GM20431 (cell line): Measurements from ENCODE around the gene SUGT1.
"Not testable (repeated sequence)": the region's sequence is repeated elsewhere in the genome, so short reads cannot be mapped to it uniquely, and the experiment has no call there.

Experiments
- in situ Hi-C: fragments of 300-500 bp; cut with MseI, MboI; formaldehyde crosslinking; loops from one replicate; pipeline ENCODE4 v1.15.0; 2020; ENCODE audit warnings: low sequenced_read_pairs; ENCODE audit not compliant: unreplicated experiment

The SUGT1 gene

DNA sequence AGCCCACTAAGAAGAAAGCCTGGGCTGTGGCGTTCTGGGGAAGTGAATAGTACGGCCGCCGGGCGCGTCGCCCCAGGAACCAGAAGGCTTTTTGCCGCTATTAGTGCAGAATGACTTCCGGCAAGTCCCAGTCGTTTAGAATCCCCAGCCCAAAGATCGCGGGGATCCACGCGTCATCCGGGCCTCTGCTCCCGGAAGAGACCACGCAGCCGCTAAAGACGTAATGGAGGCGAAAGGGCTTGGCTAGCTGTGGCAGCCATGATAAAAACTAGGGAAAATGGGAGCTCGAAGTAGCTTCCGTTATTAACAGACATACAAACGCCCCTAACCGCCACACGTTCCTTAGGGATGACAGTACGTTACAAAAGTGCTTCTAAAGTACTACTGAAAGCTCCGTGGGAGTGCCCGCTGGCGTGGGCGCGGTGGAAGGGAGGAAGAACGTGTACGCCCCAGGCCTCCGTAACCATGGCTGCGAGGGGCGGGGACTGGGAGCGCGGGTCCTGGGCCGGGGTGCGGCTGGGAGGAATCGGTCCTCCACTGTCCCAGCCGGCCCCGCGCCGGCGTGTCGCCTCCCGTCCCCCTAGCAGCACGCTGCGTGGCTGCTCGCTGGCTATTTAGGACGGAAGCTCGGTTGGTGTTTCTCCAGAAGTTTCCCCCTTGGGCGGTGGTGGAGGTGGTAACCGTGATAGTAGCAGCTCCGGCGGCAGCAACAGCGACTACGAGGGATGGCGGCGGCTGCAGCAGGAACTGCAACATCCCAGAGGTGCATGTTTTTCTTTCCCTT lies at the start of gene SUGT1:
Gene SUGT1, plus strand, starts transcription at position 641 of the 784 bp plus-strand sequence. Its CDS starts 85 bp downstream, at position 726.
- in situ Hi-C loops: no loop called here

DNA sequence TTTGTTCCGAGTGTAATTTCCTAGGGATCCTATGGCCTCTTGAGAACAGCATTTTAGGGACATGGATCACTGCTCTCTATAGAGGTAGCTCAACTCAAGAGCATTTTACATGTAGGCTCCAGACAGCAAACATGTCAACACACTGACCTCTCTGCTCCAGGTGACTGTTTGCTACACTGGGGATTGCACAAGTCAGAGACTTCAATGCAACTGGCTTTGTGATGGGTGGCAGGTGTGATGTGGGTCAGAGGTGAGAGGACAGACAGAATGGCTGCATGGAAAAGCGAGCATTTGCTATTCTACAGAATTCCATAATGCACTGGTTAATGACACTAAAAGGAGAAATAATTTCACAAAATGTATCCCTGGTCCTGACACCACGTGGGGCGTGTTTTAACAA lies 49.3 kb upstream of the SUGT1 start:
- in situ Hi-C loops: loop anchor here (25.0 kb wide), 1 partner anchor 209 kb away; no protein-coding TSS in a partner anchor

DNA sequence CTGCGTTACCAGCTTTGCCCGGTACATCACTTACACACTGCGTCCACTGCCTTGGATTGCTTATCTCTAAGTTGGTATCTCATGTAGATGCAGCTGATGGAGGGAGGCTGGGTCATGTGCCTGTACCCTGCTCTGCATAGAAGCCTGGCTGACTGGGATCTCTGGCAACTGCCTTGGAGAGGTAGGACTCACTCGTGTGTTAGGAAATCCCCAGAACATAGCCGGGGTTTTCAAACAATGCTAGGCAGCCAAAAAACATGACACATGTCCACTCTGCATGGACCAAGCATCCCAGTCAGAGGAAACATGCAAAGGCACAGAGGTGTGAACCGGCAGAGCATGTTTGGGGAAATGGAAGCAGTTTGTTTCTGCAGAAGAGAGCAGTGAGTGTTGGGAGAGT lies 46.5 kb upstream of the SUGT1 start:
- in situ Hi-C loops: loop anchor here (25.0 kb wide), 1 partner anchor 206 kb away; no protein-coding TSS in a partner anchor

DNA sequence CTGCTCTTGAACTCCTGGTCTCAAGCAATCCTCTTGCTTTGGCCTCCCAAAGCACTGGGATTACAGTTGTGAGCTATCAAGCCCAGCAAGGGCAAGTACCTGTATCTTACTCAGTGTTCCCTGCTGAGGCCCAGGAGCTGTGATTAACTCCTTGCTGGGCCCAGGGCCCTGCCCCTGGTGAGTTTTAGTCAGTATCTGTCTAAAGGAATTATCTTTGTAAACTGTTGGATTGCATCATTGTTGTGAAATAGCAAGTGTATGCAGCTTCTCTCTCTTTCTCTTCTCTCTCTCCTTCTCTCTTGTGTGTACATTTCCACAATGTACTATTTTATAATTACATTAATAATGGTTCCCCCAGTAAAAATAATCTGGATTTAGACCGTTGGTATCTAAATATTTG lies 45.8 kb upstream of the SUGT1 start:
- in situ Hi-C loops: loop anchor here (25.0 kb wide), 1 partner anchor 206 kb away; no protein-coding TSS in a partner anchor

DNA sequence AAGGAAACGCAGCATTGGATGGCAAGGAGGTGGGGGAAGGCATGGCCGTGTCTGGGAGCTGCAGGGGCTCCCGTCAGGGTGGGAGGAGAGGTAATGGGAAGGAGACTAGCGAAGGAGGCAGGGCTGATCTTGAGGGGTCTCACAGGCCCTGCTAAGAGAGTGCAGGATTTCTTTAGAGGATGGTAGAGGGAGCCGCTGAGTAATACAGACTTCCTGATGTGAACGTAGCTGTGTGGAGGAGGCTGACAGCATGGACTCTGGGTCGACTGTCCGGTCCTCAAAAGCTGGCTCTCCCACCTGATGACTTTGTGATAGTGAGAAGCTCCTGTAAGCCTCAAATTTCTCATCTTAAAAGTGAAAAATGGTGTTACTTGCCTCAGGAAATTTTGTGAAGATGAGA lies 44.5 kb upstream of the SUGT1 start:
- in situ Hi-C loops: loop anchor here (25.0 kb wide), 1 partner anchor 204 kb away; no protein-coding TSS in a partner anchor

DNA sequence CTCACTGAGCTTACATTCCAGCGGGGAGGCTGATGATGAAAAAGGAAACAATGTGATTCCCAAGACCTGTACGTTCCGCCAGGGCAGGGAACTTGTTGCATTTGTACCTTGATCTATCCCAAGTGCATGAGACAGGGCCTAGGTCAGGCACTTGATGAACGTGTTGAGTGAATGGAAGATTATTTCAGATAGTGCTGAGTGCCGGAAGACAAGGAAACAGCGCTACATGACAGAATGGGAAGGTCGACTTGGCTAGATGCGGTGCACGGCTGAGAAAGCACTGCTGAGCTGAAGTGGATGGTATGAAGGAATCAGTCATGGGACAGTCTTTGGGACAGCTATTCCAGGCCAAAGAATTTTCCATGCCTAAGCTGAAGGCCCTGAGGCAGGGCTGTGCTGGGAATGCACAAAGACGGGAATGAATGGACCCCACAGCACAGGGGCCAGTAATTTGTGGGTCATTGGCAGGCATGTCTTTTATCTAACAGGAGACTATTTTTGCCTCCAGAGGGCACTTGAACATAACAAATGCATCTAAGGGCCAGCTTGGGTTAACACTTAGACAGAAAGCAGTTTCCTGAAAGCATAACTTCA lies 43.5 kb upstream of the SUGT1 start:
- in situ Hi-C loops: loop anchor here (25.0 kb wide), 1 partner anchor 203 kb away; no protein-coding TSS in a partner anchor

DNA sequence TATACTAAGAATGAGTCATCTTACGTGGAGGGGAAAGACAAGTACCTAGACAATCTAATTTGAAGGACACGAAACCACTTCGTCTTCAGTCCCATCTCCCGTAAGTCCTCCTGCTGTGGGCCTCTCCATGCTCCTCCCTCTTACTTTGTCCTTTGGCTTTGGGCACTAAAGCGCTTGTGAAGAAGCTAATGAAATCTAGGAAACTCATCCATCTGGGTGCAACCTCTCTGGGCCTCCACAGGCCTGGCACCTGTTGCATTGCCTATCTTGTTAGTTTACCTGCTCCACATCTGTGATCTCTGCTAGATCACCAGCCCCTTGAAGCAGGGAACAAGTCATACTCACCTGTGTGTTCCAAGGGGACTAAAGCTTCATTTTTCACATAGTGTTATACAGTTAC lies 42.5 kb upstream of the SUGT1 start:
- in situ Hi-C loops: loop anchor here (25.0 kb wide), 1 partner anchor 202 kb away; no protein-coding TSS in a partner anchor

DNA sequence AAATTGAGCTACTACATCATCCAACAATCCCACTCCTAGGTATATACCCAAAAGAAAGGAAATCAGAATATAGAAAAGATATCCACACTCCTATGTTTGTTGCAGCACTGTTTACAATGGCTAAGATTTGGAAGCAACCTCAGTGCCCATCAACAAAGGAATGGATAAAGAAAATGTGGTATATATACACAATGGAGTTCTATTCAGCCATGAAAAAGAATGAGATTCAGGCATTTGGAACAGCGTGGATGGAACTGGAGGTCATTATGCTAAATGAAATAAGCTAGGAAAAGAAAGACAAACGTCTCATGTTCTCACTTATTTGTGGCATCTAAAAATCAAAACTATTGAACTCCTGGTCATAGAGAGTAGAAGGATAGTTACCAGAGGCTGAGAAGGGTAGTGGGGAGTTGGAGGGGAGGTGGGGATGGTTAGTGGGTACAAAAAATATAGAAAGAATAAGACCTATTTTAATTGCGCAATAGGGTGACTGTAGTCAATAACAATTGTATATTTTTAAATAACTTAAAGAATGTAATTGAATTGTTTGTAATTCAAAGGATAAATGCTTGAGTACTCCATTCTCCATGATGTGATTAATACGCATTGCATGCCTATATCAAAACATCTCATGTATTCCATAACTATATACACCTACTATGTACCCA lies 37.4 kb upstream of the SUGT1 start:
- in situ Hi-C loops: loop anchor here (25.0 kb wide), 1 partner anchor 197 kb away; no protein-coding TSS in a partner anchor

DNA sequence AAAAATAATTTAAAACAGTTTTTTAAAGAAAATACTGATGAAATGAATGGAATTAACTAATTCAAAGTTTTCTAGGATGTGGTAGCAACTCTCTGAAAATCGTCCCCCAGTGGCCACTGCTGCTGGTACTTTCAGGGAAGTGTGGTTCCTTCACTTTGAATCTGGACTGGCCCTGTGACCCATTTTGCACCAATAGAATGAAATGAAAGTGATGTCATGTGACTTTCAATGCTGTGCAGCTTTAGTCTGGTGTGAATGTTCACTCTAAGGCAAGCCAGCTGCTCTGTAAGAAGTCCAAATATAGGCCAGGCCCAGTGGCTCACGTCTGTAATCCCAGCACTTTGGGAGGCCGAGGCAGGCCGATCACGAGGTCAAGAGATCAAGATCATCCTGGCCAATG lies 36.8 kb upstream of the SUGT1 start:
- in situ Hi-C loops: loop anchor here (25.0 kb wide), 1 partner anchor 196 kb away; no protein-coding TSS in a partner anchor

DNA sequence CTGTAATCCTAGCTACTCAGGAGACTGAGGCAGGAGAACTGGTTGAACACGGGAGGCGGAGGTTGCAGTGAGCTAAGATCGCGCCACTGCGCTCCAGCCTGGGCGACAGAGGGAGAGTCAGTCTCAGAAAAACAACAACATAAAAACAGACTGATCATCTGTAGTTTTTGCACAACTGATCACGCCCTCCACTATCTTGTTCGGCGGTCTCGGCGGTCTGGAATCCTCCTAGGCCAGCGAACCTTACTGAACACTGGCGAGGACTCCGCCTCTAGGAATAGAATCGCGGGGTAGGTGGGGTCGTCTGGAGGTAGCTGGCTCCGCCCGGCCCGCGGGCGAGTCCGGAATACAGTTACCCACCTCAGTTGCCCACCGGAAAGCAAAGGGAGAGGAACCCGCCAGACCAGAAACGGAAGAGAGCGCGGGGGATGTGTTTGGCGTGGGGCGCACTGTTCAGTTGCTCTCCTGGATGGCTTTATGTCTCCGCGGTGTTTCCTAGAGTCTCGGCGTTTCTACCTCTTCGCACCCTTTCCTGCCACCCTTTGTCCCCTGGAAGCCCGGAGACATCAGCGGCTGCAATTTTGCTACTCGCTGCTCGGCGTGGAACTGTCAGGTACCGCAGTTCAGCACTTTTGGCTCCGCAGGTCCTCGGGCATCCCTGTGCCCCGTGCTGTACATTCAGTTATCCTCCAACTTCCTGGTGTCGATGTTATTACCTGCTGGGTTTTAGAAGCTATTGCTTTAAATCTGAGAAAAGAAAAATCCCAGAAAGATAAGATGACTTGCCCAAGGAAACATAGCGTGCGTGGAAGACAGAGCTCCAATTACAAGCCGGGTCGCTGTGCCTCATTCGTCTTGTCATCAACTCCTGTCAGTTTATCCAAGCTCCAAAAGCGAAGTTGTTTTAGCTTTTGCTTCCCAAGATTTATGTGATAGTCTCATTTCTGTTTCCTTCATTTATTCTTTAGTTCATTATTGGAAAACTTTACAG lies 35.3 kb upstream of the SUGT1 start:
- in situ Hi-C loops: loop anchor here (25.0 kb wide), 1 partner anchor 195 kb away; no protein-coding TSS in a partner anchor

DNA sequence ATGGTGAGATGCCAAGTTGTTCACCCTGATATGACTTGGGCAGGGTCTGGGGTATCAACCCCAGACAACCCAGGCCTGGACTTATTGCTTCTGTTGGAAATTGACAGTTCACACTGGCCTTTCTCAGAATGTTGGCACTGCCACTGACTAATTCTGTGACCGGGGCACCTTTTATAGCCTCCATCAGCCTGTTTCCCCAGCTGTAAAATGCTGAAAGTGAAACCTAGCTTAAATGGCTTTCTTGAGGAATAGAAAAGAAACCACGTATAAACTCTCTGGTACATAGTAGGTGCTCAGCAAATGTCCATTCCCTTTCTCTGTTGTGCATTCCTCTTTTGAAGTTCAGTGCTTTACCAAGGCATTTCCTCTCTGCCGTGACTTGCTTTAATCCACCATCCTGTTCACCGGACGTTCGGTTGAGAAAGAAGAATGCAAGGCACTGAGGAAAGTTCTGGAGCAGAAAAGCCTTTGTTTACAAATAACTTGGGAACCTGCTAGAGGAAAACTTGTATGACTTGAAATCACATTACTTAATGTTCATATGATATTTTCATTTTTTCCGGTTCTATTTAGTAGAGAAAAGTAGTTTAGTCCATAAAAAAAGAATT lies 21.4 kb upstream of the SUGT1 start:
- in situ Hi-C loops: not testable (repeated sequence)

DNA sequence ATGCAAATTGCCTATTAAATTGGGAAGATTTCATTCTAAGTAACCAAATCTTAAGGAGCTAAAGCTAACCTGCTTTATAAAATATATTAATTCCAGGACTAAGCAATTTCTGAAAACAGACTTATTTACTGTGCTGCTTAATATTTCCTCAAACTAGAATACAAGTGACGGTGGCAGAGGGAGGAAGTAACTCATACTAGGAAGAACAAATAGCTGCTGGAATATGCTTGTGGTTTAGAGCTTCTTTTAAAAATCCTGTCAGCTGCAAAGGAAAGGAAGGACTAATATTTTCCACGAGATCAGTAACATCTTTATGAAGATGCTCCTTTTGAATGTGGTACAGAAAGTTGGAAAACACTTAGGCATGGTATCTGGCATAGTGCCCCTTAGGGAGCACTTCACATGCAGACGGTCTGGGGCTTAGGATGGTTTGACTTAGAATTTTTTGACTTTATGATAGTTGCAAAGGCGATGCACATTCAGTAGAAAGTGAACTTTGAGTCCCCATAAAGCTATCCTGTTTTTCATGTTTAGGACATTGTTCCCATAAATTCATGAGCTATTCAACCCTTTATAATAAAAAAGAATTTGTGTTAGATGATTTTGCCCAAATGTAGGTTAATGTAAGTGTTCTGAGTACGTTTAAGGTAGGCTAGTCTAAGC lies 13.8 kb upstream of the SUGT1 start:
- in situ Hi-C loops: no loop called here

DNA sequence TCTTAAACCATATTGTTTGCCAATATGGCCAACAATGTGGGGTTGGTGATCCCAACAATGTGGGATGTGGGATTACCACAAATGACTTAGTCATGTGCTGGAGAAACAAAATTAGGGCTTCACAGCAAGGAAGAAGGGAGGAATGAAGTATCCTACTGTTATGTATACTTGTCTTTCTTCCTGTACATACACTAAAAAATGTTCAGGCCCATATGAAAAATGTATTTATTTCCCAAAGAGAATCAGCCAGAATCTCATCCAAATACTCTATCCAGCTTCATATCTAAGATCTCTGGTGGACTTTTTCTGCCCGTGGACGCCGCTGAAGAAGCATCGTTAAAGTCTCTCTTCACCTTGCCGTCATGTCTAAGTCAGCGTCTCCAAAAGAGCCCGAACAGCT lies 10.5 kb upstream of the SUGT1 start, which contains the start of gene HNRNPA1L2:
Gene HNRNPA1L2, plus strand, starts transcription at position 301 of the 400 bp plus-strand sequence. Its CDS starts 62 bp downstream, at position 363.
- in situ Hi-C loops: no loop called here

DNA sequence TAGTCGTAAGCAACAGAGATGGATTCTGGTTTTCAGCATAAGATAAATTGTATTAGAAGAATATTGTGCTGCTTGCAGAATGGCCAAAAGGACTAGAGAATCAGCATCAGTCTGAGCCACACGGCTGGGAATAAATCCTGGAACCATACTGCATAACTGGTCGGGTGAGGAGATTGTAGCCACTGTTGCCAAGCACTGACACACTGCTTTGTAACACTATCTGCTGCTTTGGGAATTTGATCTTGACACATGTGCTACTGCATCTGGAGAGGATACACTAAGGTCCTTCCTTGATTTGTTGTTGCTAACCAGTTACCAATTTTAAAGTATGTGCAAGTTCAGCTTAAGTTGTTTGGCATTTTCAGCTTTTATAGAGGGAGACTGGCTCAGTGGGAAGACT lies 8.5 kb upstream of the SUGT1 start:
- in situ Hi-C loops: no loop called here

DNA sequence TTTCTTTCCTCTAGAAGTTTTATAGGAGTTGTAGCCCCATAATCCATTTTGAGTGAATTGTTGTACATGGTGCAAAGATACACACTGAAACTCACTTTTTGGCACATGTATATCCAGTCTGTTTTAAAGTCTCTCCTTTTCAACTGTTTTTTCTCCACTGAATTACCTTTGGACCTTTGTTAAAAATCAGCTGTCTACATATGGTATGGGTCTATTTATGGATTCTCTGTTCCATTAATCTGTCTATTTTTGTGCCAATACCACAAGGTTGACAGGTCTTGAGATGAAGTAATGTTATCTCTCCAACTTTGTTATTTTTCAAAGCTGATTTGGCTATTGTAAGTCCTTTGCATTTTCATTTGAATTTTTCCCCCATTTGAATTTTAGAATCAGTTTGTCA lies 5.7 kb upstream of the SUGT1 start:
- in situ Hi-C loops: no loop called here

DNA sequence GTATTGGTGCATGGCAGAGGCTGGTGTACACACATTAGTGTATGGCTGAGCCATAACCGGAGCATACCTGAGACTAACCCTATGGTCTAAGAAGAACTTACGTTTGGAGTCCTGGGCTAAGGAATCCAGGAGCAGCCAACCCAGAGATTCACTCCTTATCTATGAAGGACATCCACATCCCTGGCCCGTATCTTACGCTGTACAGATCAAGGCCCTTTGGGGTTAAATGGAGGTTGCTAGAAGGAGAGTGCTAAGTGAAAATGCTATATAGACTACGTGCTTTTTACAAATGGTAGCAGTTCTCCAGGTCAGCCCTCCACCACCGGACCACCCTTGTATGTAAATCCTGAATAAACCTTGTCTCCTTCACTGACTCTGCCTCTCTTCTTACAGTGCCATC lies 1.9 kb upstream of the SUGT1 start:
- in situ Hi-C loops: no loop called here

DNA sequence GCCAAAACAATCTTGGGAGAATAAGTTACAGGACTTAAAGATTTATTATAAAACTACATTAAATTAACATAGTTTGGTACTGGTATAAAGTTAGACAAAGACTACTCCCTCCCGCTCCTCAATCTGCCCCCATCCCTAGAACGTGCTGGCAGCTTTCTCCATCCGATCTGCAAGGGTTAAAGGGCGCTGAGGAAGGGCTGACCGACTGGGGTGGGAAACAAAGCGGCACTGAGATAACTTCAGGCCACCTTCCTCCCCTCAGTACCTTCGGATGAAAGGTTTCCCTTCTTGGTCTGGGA lies 790 bp upstream of the SUGT1 start:
- in situ Hi-C loops: no loop called here

DNA sequence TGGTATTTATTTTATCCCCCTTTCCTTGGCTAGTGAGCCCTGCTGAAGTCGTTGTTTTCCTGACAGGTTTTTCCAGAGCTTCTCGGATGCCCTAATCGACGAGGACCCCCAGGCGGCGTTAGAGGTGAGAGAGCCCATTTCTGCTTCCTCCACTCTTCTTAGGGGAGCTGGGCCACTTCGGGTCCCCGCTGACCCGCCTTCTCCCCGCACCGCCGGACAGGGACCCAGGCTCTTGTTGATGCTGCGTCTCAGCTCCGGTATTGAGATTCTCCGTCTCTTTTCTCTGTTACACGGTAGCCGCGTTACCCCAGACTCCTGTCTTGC lies 306 bp downstream of the SUGT1 start:
- in situ Hi-C loops: no loop called here

DNA sequence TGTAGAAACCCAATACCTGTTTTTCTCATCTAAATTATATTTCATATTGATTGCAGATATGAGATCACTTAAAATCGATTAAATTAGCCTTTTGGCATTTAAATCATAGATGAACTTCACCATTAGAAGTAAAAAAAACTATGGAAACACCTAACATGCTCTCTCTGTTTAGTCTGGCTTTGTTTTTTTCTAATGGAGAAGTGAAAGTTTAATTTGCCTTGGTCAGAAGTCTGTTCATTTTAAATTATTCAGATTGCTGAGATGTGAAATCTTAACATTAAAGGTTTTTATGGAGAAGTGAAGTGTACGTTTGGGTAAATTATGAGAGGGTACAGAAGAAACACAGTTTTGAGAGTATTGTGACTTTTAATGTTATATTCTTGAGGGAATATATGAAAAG lies 6.7 kb downstream of the SUGT1 start:
- in situ Hi-C loops: no loop called here
